GM19395 (cell line): ENCODE data around the gene CD4.

Source experiments
- ATAC-seq: cut with Tn5 transposase; IDR thresholded peaks from one replicate; pipeline ENCODE4 v1.9.1; 2021; ENCODE audit warnings: mild to moderate bottlenecking, moderate library complexity; ENCODE audit not compliant: unreplicated experiment

Gene CD4

GRCh38 chr12:6777386-6777785 lies 11.9 kb upstream of the CD4 start:
- no peak for ATAC-seq

GRCh38 chr12:6778217-6778573 lies 11.1 kb upstream of the CD4 start:
- ATAC-seq = no peak

- peak; percentile 88 for ATAC-seq
These were observed 10.5 kb upstream of the CD4 start for GRCh38 chr12:6778574-6779550.

- no peak for ATAC-seq
These were observed 9.5 kb upstream of the CD4 start for GRCh38 chr12:6779708-6780432.

GRCh38 chr12:6780573-6780972 lies 8.8 kb upstream of the CD4 start:
- no peak for ATAC-seq

- no peak for ATAC-seq
These were observed 7.2 kb upstream of the CD4 start for GRCh38 chr12:6782119-6782518.

- no peak for ATAC-seq
These were observed 6.3 kb upstream of the CD4 start for GRCh38 chr12:6782850-6783566.

GRCh38 chr12:6783828-6784227 lies 5.5 kb upstream of the CD4 start:
- ATAC-seq = no peak

GRCh38 chr12:6784296-6784695 lies 5.0 kb upstream of the CD4 start:
- ATAC-seq = no peak

- ATAC-seq = no peak
These were observed 4.6 kb upstream of the CD4 start for GRCh38 chr12:6784761-6785160.

GRCh38 chr12:6786416-6787094 lies 2.8 kb upstream of the CD4 start:
- ATAC-seq = no peak

GRCh38 chr12:6787309-6787708 lies 2.0 kb upstream of the CD4 start:
- no peak for ATAC-seq

GRCh38 chr12:6790496-6791150 lies 1.3 kb downstream of the CD4 start:
- no peak for ATAC-seq

- ATAC-seq = no peak
These were observed 2.7 kb downstream of the CD4 start for GRCh38 chr12:6791931-6792520.

GRCh38 chr12:6792522-6793201 lies 3.3 kb downstream of the CD4 start:
- ATAC-seq = no peak

GRCh38 chr12:6795088-6795487 lies 5.8 kb downstream of the CD4 start:
- ATAC-seq = no peak

- no peak for ATAC-seq
These were observed 7.2 kb downstream of the CD4 start for GRCh38 chr12:6796576-6796975.

GRCh38 chr12:6799147-6799546 lies 9.8 kb downstream of the CD4 start:
- no peak for ATAC-seq

GRCh38 chr12:6807170-6807569 lies 17.8 kb downstream of the CD4 start:
- no peak for ATAC-seq
